ENCODE results near the gene DNAH6.
"Not testable (repeated sequence)": the region's sequence is repeated elsewhere in the genome, so short reads cannot be mapped to it uniquely, and the experiment has no call there.

The DNAH6 gene

DNA sequence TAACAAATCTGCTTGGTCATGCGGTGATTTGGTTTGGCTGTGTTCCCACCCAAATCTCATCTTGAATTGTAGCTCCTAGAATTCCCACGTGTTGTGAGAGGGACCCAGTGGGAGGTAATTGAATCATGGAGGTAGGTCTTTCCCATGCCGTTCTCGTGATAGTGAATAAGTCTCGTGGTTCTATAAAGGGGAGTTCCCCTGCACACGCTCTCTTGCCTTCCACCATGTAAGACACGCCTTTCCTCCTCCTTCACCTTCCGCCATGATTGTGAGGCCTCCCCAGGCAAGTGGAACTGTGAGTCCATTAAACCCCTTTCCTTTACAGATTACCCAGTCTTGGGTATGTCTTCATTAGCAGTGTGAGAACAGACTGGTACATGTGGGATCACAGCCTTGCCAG lies 327.8 kb downstream of the DNAH6 start:
- DNase-seq, result no peak

DNA sequence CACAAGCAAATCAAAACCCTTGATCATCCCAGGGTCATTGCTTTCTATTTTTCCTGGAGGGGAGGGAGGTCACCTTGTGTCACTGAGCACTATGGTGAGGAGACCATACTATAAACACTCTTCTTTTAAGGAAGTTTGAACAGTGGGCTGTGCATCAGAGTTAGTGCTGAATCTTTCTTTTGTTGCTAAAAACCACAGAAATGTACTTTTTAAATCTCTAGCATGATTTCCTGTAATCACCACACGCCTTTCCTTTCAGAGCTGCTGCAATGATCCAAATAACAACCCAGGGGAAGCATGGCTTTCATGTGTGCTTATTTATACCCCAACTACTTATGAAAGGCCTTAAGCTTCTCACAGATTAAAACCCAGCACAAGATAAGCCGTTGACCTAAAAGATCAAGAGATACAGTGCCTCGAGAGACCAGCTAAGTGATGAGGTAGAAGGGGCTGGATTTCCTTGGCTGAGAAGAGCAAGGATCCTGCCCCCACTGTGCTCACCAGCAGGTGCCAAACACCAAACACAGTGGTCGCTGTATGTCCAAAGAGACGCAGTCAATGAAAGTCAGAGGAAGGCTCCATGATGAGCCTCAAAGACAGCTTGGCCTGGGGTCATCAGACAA lies 329.9 kb downstream of the DNAH6 start:
- DNase-seq, result no peak

DNA sequence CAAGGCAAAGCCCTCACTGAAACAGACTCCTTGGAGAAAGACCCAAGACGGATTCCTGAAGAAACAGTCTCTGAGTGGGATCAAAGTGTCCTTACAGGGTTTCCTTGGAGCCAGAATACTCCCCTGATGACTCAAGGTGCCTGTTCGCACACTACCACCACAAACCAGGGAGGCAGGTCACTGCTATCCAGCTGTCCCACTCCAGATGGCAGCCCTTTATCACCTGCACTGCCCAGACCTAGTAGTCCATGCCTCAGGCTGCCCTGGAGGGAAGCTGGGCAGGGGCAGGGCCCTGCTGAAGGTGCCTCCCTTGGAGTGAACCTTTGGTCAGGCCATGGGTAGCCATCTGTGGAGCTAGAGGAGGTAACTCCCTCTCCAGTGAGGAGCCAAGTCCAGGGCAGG lies 330.4 kb downstream of the DNAH6 start:
- DNase-seq, result no peak

DNA sequence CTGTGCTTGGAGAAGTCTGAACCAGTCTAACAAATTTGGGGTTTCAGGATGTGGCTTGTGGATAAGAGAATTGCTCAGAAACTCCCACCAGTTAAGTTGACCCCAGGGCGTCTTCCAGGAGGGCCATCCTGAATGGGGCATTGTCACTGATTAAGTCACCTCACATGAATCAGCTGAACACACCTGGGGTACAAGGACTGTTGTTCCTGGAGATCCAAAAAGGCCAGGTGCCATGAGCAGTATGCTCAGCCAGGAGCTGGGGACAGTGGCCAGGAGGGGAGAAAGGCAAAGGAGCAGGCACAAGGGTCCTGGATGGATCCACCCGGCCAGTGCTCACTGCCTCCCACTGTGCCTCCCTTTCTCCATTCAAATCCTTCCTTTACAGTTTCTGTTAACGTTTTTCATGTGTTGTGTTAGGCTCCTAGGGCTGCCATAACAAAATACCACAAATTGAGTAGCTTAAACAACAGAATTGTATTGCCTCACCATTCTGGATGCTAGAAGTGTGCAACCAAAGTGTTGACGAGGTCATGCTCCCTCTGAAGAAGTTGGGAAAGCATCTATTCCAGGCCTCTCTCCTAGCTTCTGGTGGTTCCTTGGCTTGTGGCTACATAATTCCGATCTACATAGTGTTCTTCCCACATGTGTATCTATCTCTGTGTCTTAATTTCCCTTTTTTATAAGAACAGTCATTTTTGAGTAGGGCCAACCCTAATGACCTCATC lies 331.2 kb downstream of the DNAH6 start:
- DNase-seq, result no peak

DNA sequence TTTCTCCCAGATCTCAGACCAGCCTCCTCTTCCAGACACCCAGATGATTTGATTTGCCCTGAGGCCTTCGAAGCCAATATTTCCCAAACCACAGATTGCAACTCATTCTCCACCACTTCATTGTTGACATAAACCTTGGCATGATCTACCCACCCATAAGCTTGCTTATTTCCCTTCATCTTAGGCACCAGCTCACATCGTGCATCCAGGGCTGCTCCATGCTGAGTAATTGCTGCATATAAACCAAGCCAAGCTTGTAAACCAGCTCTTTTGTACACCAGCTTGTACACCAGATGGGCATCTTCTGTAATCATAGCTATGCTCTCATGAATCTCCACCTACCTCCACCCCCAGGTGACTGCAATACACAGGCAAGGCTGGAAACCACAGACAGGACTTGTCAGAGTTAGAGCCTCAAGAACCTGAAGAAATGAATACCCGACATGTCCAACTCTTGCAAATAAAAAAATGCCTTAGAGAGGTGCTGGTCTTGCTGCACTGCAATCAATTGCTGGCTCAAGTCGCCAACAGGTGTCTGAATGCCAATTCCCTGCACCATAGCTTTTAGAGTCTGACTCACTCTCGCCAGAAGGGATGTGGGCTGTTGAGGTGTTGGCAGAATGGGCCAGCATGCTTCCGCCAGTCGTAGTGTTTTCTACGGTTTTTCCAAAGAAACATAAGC lies 333.1 kb downstream of the DNAH6 start:
- no peak for DNase-seq

DNA sequence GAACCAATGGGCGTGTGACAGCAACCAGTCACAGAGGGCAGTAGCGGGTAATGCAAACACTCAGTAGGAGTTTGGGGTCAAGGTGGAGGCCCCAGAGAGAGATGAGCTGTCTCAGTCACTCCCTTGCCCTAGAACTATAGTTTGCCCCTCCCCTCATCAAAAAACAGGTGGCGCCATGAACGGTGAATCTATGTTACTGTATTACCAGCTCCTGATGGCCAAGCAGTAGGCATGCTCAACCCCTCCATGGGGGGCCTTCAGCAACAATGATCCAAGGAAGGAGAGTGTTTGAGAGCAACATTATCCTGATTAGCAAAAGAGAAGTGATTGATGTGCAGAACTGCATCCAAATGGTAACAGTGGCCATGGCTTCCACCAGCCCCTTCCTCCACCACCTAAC lies 334.2 kb downstream of the DNAH6 start:
- no peak for DNase-seq

DNA sequence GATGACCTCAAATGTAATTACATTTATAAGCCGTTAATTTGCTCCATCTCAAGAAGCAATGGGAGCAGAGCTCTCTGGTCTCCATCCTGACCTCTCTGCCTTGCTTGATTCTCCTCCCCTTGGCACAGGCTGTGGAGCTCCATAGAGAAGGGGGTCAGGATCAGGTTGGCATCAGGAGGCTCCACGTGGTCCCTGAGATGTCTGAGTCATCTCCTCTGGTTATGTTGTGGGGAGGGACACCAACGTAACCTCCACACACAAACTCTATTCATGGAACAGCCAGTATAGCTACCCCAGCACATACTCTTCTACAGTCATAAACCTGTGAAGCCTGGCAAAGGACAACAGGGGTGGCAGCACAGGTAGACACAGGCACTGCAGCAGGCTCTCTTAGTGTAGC lies 335.6 kb downstream of the DNAH6 start:
- DNase-seq, result no peak

DNA sequence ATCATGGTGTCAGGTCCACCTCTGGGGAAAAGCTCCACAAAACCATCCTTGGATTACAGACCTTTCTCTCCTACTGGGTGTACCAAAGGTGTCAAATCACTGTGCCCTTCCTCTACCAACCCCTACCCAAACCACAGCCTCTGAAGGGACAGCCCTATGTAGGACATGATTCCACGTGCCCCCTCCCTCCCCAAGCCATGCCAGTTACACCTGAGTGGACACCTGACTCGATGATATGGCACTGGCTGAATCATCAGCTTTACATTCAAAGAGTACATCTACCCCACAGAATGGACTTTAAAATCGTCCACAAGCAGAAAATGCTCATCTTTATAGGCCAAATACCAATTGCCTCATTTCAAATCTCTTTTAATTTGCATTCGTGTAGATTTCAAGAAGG lies 338.6 kb downstream of the DNAH6 start:
- DNase-seq, result no peak

DNA sequence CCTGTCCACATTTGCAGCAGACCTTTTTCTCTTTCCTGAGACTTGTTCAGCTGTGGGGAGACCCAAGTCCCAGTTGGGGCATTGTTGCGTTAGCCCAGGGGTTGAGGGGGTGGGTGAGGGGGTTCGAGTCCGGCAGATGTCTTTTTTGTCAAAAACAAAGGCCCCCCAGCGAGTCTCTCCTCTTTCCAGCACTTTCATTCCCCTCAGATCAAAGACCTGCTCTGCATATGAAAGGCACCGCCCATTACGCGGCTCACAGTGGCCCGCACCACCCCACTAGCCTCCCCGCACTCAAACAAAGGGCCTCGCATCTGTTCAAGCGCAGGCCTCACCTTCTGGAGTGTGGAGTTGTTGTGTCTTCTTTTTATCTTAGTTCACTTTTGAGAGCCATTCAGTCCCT lies 339.4 kb downstream of the DNAH6 start:
- no peak for DNase-seq

DNA sequence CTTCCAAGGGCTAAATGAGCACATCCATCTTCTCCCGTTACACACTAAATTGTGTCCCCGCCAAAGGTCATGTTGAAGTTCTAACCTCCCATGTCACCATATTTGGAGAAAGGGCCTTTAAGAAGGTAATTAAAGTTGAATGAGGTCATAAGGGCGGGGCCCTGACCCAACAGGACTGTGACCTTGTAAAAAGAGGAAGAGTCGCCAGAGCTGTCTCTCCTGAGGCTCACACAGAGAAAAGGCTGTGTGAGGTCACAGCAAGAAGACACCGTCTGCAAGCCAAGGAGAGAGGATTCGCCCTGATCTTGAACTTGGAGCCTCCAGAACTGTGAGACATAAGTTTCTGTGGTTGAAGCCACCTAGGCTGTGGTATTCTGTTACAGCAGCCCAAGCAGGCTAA lies 340.5 kb downstream of the DNAH6 start:
- peak; percentile 42 for DNase-seq

DNA sequence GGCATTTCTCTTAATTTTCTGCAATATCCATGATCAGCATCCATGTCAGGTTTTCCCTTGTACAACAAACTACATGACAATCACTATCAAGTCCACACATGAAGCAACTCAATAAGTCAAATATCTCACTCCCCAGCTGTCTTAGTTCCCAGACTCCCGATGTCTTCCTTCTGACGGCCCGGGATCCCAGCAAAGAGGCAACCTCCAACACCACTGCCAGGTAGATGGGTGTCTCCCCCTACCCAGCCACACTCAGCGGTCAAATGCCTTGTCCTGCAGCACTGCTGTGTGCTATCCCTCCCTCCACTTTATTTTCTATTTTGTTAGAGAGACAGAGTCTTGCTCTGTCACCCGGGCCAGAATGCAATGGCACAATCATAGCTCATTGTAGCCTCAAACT lies 341.3 kb downstream of the DNAH6 start:
- DNase-seq, result no peak

DNA sequence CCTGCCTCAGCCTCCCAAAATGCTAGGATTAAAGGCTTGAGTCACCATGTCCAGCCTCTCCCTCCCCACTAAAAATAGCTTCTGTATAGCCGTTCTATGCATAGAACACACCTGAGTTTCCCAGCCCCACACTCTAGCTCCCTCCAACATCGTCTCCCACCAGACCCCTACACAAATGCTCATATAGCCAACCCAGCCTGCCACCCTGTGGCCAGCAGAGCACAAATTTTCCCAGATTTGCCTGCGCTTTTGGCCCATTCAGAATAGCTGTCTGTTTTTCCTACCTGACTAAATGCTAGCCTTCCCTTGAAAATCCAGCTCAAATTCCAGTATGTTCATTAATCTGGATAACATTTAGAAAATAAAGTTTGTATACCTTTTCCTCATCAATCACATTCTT lies 341.8 kb downstream of the DNAH6 start:
- no peak for DNase-seq

DNA sequence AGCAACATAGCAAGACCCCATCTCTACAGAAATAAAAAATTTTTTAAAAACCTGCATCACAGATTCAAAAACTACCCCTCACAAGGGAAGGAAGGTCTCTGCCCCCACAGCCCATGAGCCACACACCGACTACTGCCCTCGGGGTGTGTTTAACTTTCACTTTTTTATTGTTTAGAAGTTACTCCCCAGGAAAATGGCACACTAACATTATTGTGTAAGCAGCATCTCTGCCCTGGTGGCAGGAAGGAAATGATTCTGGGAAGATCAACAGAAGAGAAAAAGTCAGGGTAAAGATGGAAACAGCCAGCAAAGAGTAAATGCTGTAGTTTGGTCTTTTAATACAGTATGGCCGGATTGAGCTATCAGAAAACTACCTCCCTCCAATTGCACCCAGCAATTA lies 342.6 kb downstream of the DNAH6 start:
- no peak for DNase-seq

DNA sequence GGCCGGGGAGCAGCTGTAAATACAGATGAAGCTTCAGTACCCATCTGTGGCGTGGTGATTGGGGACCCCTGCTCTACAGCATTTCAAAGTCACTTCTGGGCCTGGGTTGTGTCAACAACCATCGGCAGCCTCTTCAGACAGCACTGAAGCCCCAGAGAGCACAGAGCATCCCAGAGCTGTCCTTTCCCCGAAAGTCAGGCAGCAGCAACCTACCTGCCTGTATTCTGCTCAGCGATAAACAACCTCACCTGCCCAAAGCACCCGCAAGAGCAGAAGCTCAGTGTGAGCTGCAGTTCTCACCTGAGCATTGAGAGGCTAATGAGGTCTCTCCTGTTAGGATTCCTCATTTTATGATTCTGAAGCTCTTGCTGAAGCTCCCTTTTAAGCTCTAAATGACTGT lies 345.2 kb downstream of the DNAH6 start:
- DNase-seq, result no peak

DNA sequence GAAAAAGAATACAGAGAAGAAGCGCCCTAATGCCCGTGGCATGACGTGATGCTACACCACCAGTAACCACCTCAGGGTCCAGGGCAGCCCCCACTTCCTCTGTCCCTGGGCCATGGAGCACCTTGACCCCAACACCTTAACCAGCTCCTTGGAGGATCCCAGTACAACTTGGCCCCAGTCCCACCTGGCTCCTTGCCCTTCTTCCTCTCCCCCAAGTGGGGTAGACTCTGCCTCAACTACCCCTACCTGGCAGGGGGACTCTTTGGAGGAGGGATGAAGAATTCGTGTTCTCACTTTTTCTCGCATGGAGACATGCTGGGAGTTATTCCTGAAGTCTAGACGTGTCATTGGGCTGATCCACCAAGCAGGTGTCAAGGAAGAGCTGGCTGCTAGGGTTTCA lies 345.7 kb downstream of the DNAH6 start:
- DNase-seq, result no peak

DNA sequence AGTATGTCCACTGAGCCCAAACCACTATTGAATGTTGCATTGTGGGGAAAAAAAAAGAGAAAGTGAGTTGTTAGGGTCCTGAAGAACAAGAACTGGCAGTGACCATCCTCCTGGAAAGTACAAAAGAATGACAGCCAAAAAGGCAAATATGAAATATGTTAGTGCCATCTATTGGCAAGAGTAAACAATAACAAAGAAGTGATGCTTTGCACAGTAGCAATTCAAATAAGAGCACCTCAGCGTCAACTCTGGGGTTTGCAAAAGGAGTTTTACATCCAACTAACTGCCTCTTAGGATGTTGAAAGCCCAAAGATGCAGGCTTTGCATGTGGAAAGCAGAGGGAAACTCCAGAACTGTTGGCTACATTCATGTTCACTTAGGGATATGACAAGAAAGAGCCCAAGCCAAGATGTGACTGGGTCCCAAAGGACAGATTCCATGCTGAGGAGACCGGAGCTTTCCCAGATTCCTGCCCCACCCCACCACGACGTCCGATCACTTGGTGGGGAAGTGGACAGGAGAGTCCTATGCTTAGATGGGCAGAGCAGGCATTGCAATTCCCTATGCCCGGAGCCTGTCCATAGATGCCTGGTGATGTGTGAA lies 349.0 kb downstream of the DNAH6 start:
- no peak for DNase-seq

DNA sequence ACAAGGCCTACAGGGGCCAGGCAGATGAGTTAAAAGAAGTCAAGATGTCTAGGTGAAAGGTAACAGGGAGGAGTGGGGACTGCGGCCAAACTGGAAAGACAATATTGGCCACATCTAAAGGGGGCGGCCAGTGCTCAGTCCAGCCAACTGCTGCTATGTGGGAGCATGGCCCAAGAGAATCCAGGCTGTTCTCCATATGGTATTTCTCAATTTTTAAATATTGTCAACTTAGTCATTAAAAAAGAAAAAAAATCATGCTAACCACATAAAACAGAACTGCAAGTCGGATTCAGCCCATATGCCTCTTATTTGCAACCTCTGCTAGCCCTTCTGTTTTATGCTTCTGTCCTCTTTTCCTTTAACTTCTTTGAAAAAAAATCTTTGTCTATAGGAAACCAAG lies 349.8 kb downstream of the DNAH6 start:
- no peak for DNase-seq

DNA sequence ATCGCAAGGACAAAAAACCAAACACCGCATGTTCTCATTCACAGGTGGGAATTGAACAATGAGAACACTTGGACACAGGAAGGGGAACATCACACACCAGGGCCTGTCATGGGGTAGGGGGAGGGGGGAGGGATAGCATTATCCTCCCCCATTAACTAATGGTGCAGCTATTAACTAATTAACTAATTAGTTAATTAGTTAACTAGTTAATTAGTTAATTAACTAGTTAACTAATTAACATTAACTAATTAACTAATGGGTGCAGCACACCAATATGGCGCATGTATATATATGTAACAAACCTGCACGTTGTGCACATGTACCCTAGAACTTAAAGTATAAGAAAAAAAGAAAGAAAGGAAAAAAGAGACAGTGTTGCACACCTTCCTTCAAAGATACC lies 352.0 kb downstream of the DNAH6 start:
- DNase-seq, result not testable (repeated sequence)

Data from RPMI8226 (cell line).